SK-N-MC (cell line): ENCODE results near the gene WRAP73.

Experiments
- EZH2 ChIP-seq: fragments of 200-600 bp; sonication (generic); IDR thresholded peaks from one replicate; pipeline ENCODE4 v1.6.1; 2017; ENCODE audit warnings: antibody characterized with exemption
- POLR2AphosphoS5 ChIP-seq: IDR thresholded peaks from 2 replicates; pipeline ENCODE4 v1.6.1; 2012; ENCODE audit warnings: mild to moderate bottlenecking, low read depth, low read length, borderline replicate concordance

DNA sequence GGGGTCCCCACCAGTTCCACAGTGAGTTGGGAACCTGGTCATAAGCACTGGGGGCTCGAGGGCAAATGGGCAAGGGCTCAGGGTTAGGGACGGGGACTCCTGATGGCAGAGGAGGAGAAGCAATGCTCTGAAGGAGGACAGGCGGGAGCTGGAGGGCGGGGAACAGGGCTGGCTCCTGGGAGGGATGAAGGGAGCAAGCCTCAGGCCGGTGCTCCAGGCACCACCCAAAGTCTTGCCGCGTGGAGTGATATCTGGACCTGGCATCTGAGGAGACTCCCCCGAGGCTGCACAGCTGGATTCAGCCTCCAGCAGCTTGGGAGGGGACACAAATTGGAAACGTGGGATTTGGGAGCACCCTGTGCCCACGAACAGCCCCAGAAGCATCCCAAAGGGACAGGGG is 49.5 kb downstream of the WRAP73 start:
- TF ChIP-seq EZH2 (no peak), POLR2AphosphoS5 (no peak)
